Activated CD4-positive, alpha-beta T cell treated with anti-CD3 and anti-CD28 coated beads, Interleukin-2, Interleukin-6, amounts not matched to agents 100 ng/mL and 50 ng/mL, durations not matched to agents 16 hours and 8 hours (primary cell): Measurements from ENCODE around the gene SLC31A1.

Source experiments
- DNase-seq: peaks from one replicate; pipeline ENCODE4 v3.0.0-alpha.2; 2020

SLC31A1 gene

DNA sequence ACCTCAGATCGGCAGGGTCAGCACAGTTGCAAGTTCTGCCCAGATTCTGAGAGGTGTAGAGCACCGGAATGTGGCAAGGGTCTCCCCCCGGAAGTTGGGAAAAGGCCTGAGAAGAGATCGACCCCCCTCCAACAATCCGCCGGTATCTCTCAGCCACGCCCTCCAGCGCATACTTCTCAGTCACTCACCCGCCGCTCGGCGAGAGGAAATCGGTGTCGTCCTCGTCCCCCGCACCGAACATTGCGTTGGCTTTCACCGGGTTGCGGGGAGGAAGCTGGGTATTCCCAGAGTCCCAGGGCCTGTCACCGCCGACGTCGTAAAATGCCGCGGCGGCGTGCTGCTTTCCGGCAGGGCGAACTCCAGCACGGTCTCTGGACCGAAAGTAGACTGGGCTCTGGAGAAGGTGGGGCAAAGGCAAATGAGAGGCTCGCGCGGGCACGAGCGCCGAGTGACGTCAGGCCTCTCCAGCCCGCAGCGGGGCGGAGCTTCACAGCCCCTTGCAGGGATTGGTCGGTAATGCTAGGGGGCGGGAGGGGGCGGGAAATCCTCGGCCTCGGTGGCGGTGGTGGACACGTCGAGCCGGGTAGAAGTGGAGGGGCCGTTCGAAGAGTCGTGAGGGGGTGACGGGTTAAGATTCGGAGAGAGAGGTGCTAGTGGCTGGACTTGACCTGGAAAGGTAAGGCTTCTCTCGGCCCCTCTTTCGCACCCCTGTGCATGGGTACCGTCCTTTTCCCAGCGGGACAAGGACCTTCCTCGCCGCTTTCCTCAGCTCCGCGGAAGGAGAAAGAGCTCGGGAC is at the start of gene SLC31A1, which contains the start of gene FKBP15:
TSS of gene SLC31A1 (plus strand) at position 542 of the 797 bp plus-strand sequence. CDS start 34,605 bp downstream, outside the sequence.
TSS of gene FKBP15 (minus strand) at position 275 of the 797 bp plus-strand sequence. CDS start at position 241, 34 bp downstream.
- DNase-seq: peak; percentile 99

- DNase-seq: no peak
Measured at GRCh38 chr9:113173341-113173740, 48.0 kb upstream of the SLC31A1 start.

GRCh38 chr9:113176803-113177202 is 44.5 kb upstream of the SLC31A1 start:
- no peak for DNase-seq

DNA sequence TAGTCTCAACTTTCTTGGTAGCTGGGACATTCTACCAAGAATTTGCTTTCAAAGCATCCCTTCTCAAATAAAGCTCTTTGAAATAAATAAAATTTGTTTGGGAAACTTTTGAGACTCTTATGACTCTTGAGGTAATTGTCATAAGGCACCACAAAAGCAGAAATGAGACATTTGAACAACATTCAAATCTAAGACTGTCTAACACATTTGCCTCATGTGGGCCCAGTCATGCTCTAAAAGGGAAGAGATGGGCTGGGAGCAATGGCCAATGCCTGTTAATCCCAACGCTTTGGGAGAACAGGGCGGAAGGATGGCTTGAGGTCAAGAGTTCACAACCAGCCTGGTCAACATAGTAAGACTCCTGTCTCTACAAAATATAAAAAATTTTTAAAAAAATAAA is 44.1 kb upstream of the SLC31A1 start:
- DNase-seq: no peak

GRCh38 chr9:113178087-113178486 is 43.3 kb upstream of the SLC31A1 start:
- DNase-seq: no peak

GRCh38 chr9:113179839-113180238 is 41.5 kb upstream of the SLC31A1 start:
- DNase-seq: no peak

DNA sequence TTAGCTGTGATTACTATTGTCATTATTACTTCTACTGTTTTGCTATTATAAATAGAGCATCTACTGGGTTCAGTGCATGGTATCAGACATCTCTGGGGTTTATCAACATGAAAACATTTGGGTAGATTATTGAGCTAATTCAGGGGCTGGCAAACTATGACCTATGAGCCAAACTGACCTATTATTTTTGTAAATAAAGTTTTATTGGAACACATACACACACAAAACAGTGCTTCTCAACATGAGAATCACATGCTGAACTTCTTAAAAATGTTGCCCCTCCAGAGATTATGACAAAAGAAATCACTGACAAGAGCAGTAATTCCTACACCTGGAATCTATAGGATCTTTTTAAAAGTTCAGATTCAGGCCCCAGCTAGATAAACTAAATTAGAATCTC is 40.2 kb upstream of the SLC31A1 start:
- DNase-seq: no peak

GRCh38 chr9:113183956-113184488 is 37.3 kb upstream of the SLC31A1 start:
- no peak for DNase-seq

DNA sequence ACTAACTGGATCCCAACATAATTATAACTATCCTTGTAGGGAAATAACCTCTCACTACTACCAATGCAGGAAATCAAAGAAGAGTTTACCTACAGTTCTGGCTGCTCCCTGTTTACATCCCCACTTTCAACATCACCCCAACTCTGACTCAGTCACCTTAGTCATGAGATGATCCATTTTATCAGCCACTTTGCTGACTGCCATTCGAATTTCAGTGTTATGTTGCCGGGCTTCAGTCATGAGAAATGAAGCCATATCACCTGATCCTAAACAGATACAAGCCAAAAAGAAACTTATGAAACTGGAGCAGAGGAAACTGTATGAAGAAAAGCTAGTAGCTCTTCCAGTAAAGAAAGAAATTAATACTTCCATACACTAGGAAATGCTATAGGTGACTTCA is 36.8 kb upstream of the SLC31A1 start:
- no peak for DNase-seq

DNA sequence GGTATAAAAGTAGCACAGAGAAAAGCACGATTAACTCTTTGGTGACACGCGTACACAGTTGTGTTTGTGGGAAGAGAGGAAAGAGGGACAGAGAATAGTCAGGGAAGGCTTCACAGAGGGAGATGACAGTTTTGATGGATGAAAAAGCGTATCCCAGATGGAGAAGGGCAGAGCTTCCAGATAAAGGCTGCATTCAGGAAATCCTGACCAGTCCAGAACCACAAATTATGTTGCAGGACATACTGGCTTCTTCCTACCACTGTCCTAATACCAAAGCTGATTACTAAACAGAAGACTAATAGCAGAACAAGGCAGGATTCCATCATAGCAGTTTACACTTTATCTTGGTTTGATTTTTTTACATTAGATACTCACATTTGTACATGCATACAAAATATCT is 36.1 kb upstream of the SLC31A1 start:
- no peak for DNase-seq

- no peak for DNase-seq
Measured at GRCh38 chr9:113186137-113186755, 35.1 kb upstream of the SLC31A1 start.

DNA sequence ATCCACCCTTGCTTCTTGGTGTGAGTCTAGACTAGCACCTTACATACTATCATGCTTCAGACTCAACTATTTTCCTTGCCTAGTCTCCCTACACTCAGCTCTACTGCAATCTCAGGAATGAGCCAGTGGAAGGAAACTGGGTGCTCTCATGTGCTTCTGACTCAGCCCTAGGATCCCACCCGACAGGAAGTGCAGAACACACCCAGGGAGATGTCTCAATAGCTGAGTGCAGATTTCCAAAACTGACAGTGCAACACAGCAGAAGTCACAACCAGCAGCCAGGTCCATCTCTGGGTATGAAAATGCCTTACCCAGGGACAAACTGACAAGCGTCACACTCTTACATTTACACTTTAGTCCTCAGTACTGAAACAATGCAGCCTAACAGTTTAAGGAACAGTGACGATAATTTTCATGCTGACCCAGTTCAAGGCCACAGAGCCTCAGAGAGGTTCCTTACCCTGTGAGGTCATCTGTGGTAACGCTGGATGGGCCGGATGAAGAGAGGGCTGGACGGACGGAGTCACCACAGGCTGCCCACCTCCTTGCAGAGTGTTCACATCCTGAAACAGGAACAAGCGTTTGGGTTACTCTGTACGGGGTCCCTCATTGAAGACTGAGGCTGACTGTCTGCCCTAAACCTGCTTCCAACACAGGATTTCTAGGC is 33.3 kb upstream of the SLC31A1 start:
- DNase-seq: peak; percentile 6

DNA sequence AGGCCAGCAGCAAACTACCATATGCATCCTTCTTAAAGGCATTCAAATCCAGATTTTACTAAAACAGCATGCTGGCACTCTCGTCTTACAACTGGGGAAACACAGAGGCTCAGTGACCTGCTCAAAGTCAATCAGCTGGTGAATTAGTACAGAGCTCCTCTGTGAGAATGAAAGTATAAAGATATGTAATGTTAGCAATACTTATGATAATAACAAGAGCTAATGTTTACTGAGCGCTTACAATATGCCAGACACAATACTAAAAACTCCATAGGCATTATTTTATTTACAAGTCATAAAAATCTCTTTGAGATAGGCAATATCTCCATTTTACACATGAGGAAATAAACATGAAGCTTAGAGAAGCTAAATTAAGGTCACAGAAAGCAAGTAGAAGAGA is 28.9 kb upstream of the SLC31A1 start:
- DNase-seq: no peak

- DNase-seq: no peak
Measured at GRCh38 chr9:113199683-113200329, 21.5 kb upstream of the SLC31A1 start.

DNA sequence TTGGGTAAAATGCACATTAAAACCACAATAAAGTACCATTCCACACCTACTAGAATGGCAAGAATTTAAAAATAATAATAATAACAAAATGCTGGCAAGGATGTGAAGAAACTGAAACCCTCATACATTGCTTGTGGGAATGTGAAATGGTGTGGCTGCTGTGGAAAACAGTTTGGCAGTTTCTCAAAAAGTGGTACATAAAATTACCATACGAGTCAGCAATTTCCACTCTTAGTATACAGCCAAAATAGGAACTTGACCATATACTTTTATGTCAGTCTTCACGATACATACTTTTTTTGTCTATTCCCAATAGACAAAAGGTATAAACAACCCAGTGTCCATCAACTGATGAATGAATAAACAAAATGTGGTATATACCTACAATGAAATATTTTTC is 15.9 kb upstream of the SLC31A1 start:
- no peak for DNase-seq

DNA sequence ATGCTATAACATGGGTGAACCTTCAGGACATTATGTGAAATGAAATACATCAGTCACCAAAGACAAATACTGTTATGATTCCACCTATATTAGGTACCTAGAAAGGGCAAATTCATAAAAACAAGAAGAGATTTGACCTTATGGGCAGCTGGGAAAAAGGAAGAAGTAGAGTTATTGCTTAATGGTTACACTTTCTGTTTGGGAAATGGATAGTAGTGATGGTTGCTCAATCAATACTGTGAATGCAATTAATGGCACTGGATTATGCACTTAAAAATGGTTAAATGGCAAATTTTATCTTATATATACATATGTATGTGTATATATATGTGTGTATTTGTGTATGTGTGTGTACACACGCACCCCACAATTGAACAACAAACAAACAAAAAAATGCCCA is 15.5 kb upstream of the SLC31A1 start:
- DNase-seq: no peak

GRCh38 chr9:113210815-113211214 is 10.5 kb upstream of the SLC31A1 start:
- DNase-seq: no peak

GRCh38 chr9:113215132-113215531 is 6.2 kb upstream of the SLC31A1 start:
- DNase-seq: peak; percentile 9

DNA sequence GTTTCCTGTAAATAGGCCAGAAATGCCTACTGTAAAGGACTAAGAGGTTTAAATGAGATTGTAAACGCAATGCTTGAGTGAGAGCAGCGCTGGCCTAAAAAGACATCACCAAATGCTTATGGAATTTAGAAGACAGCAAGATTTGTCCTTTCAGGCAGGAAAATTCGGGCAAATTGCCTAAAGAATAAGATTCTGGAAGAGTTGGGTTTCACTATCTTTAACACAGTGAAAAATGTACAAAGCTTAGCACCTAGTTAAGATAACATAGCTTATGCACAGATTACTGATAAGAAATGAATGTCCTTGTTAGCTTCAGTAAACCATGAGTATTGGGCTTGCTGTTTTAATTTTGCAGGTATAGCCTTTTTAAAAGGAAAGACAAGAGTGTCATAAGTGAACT is 4.9 kb upstream of the SLC31A1 start:
- DNase-seq: no peak

DNA sequence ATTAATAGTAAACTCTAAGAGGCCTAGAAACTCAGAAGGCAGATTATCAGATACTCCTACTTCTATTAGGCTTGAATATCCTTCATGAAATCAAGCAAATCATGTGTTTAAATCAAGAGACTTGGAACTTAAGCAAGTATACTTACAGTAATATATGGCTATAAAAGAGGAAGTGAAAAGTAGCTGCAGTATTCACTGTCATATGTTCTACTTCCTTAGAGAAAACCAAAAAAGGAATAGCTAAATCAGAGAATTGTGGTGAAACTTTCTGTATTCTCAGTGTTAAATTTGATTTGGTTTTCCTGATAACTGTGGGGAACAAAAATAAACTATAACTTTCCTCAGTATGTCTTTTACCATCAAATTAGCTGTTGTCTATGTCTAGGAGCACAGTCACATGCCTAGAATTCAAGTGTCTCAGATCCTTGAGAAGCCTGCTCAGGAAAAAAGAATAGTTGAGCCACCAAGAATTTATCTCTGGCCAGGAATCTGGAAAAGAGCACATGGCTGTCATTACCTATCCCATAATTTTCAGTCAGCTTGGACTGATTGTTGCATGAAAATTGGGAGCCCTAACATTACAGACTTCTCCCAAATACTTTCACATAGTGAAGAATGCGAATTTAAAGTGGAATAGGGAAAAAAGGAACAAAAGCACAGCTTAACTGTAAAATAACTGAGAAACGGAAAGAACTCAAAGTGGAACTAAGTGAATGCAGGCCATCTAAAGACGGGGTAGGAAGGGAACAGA is 2.0 kb upstream of the SLC31A1 start:
- DNase-seq: no peak

- DNase-seq: peak; percentile 78
Measured at GRCh38 chr9:113219969-113220368, 1.4 kb upstream of the SLC31A1 start.

DNA sequence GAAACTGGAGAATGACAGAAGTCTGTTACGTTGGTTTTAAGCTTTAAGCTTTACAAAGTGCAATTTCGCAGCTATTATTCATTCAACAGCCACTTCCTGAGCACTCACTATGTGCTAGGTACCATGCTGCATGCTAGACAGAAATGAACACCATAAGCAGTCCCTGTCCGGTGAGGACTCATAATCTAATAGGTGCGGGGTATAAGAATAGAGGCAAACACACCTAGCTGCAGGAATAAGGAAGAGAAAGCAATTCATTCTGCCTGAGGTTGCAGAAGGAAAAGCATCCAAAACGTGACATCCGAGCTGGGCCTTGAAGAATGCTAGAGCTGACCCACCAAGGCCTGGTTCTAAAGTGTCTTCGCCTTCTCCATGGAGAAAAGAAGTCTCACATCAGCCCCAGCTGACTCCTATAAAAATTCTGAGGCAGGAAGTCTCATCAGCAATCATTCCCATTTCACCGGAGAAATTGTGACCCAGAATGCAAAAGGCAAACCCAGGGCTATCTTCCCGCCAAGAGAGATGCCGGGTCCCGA is 809 bp upstream of the SLC31A1 start:
- peak; percentile 33 for DNase-seq
